ENCODE measurements around the gene CCDC77. TPM values are rescaled to one million over a fixed set of nuclear protein-coding genes. Genes with fewer than 3 reads are reported as not detected.

Gene CCDC77
- 10.8 to 17.8 TPM (median 15.2 TPM) in 5 replicates for total RNA-seq (2022; extraction: Qiagen RNA extraction; ENCODE audit: low read depth)

DNA sequence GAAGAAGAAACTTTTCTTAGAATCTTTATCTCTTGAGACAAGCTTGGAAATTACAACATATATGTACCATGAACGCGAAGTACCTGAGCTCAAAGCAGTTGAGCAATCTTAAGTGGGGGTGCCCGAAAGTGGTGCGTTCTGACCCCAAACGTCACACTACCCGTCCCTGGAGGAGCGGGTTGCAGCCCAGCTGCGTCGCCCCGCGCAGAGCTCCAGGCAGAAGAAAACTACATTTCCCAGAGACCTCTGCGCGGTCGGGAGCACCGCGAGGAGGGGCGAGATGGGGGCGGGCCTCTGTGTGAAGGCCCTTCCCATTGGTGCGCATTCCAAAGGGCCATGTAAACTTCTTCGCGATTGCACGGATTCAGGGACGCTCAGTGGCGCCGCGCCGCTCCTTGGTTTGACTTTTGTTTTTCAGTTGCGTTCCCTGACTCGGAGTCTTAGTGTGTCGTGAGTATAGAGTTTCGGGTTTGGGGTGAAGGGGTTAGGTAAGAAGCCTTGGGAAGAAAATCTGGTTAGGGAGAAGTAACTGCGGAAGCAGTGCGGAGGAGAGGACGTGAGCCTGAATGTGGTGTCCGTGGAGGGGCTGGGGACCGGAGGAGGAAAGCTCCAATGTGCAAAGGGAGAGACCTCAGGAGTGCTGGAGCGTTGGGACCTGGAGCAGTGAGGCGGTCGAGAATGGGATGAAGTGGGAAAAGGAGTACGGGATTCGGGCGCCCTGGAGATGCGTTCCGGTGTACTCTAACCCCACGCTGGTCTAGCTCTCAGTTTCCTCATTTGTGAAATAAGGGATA is at the start of gene CCDC77:
TSS of gene CCDC77 (plus strand) at position 410 of the 794 bp plus-strand sequence. CDS start 7,740 bp downstream, outside the sequence.

DNA sequence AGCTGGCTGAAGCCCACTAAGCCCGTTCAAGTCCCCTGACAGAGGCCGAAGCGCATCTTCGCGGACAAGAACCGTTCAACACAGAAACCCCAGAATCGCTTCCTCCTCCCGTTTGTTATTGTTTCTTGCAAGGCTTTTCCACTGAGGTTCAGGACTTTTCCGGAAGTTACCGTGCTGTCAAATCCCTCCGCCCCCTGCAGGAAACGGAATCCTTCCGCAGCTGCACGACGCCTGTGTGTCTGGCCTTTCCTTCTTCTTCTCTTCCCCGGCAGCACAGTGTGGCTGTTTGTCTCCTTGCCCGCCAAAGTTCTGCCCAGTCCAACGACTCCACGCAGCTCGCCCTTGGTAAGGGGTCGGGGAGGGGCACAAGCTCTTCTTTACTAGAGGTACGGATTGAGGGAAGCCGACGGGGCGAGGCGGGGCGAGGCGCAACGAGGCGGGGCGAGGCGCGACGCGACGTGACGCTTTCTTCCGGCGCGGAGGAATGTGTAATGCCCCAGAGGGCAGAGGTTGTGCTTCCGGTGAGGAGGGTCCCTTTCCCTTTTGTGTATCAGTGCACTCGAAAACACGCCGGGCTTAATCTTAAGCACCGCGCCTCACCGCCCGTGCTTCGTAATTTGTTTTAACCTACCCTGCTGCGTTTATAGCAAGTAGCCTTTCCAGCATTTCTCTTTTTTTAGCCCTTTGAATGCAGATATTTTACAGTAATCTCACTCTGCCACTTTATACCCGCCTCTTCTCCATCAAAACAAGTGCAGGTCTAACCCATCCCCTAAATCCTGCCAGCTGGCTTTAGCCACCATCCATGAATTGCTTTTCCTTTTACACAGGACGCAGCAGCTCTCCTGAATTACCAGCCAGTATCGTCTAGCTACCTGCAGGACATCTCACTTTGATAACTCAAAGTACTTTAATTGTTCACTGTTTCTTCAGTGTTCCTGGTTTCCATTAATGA is 12.0 kb upstream of the CCDC77 start, which contains the start of gene KDM5A:
TSS of gene KDM5A (minus strand) at position 179 of the 955 bp plus-strand sequence. CDS start 229 bp downstream, outside the sequence.

DNA sequence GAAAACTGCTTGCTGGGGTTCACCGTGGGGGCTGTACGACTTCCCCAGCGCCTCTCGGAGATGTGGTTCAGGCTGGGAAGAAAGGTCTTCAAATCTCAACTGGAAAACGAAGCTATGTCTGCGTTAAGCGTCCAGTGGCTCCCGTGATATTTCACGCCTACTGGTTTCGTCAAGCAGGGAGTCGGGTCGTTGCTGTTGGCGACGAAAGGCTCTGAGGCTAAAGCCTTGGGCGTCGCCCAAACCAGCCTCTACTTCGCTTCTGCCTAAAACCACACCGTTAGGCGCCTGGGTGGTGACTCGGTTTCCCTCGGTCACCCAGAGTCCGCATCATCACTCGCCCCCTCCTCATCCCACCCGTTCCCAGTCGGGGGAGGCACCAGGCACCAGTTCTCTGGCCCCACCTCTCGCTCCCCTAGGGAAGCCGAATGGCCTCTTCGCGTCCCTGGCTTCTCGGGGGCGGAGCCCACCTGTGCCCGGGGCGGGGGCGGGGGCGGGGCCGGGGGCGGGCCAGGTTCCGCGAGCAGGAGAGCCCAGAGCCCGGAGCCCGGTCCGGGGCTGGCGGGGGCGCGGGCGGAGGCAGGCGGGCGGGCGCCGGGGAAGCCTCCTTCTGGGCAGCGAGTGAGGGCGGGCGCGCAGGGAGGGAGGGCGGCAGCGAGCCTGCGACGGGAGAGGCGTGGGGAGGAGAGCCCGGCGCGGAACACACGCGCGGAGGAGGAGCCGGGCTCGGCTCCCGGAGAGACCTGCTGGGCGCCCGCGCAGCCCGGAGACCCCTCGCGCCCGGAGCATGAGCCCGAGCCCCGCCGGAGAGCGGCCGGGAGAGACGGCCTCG is 58.2 kb downstream of the CCDC77 start, which contains the start of gene B4GALNT3:
TSS of gene B4GALNT3 (plus strand) at position 510 of the 829 bp plus-strand sequence. CDS start 438 bp downstream, outside the sequence.

Other genes starting within 250 kb of the CCDC77 start
- 0.91 to 2.2 TPM (median 1.0 TPM) in 5 replicates for gene SLC6A12, start 187.5 kb upstream of the CCDC77 start, total RNA-seq (2022; extraction: Qiagen RNA extraction; ENCODE audit: low read depth)
- gene SLC6A13, start 138.8 kb upstream of the CCDC77 start, total RNA-seq (2022; extraction: Qiagen RNA extraction; ENCODE audit: low read depth), result 0.22 to 0.61 TPM (median 0.39 TPM) in 5 replicates
- 17.4 to 26.5 TPM (median 24.5 TPM) in 5 replicates for gene KDM5A, start 12.3 kb upstream of the CCDC77 start, total RNA-seq (2022; extraction: Qiagen RNA extraction; ENCODE audit: low read depth)
- 0.48 to 1.5 TPM (median 0.97 TPM) in 5 replicates for gene B4GALNT3, start 58.3 kb downstream of the CCDC77 start, total RNA-seq (2022; extraction: Qiagen RNA extraction; ENCODE audit: low read depth)

Data from A549 treated with DMSO at 1 μM for 4 hours (cell line).